ENCODE data around the gene XRCC4. TPM values are rescaled to one million over a fixed set of nuclear protein-coding genes. Genes with fewer than 3 reads are reported as not detected.

The XRCC4 gene
- total RNA-seq, 1 donor from 2014 or later, result 45.6 TPM

- Histone ChIP-seq H3K9ac (no peak overlapping the region), H3K4me2 (no peak overlapping the region), H3K4me3 (no peak overlapping the region), H3F3A (ENCODE audit: low read depth) (peaks cover 14% of the 10 kb centered on the region), H4K20me1 (ENCODE audit: low read depth) (peaks cover 9% of the 10 kb centered on the region), H3K9me3 (ENCODE audit: low read depth) (no peaks in the 10 kb centered on the region), H3K79me2 (ENCODE audit: low read depth) (no peaks in the 10 kb centered on the region), H3K36me3 (no peaks in the 10 kb centered on the region), H3K27me3 (no peaks in the 10 kb centered on the region), H2AFZ (replicated peaks) (no peak overlapping the region), H3K27ac (no peak overlapping the region), H3K4me1 (peaks cover 20% of the 10 kb centered on the region)
- Mint-ChIP-seq H3K9me3 (no peaks in the 10 kb centered on the region), H3K4me1 (peaks cover 18% of the 10 kb centered on the region), H3K27me3 (ENCODE audit: insufficient read depth, low read depth) (no peaks in the 10 kb centered on the region), H3K4me3 (no peak overlapping the region), H3K36me3 (no peaks in the 10 kb centered on the region), H3K27ac (no peak overlapping the region)
- TF ChIP-seq EZH2phosphoT487 (IDR thresholded peaks at IDR 0.05), result no peak
- TF ChIP-seq EZH2 (IDR thresholded peaks at IDR 0.05), result no peak
- no peak for TF ChIP-seq CTCF (IDR thresholded peaks at IDR 0.05)
- DNase-seq (ENCODE audit: low spot score), result no peak
These were observed 24.2 kb downstream of the XRCC4 start for GRCh38 chr5:83101514-83101913.

- Mint-ChIP-seq H3K4me3 (no peak overlapping the region), H3K9me3 (no peaks in the 10 kb centered on the region), H3K36me3 (no peaks in the 10 kb centered on the region), H3K27me3 (ENCODE audit: insufficient read depth, low read depth) (no peaks in the 10 kb centered on the region), H3K4me1 (peaks cover 18% of the 10 kb centered on the region), H3K27ac (no peak overlapping the region)
- Histone ChIP-seq H4K20me1 (ENCODE audit: low read depth) (peaks cover 9% of the 10 kb centered on the region), H3K4me3 (no peak overlapping the region), H3K9me3 (ENCODE audit: low read depth) (no peaks in the 10 kb centered on the region), H3K4me1 (peaks cover 20% of the 10 kb centered on the region), H3K36me3 (no peaks in the 10 kb centered on the region), H3K4me2 (no peak overlapping the region), H3K27me3 (no peaks in the 10 kb centered on the region), H3F3A (ENCODE audit: low read depth) (peaks cover 14% of the 10 kb centered on the region), H3K9ac (no peak overlapping the region), H3K79me2 (ENCODE audit: low read depth) (no peaks in the 10 kb centered on the region), H2AFZ (replicated peaks) (no peak overlapping the region), H3K27ac (no peak overlapping the region)
- no peak for DNase-seq (ENCODE audit: low spot score)
- TF ChIP-seq CTCF (IDR thresholded peaks at IDR 0.05) (no peak), EZH2 (IDR thresholded peaks at IDR 0.05) (no peak), EZH2phosphoT487 (IDR thresholded peaks at IDR 0.05) (no peak)
These were observed 25.1 kb downstream of the XRCC4 start for GRCh38 chr5:83102364-83102980.

GRCh38 chr5:83104021-83104420, 26.7 kb downstream of the XRCC4 start:
- Histone ChIP-seq H4K20me1 (ENCODE audit: low read depth) (peaks cover 5% of the 10 kb centered on the region), H2AFZ (replicated peaks) (no peak overlapping the region), H3K4me2 (no peak overlapping the region), H3K27me3 (no peaks in the 10 kb centered on the region), H3K36me3 (no peaks in the 10 kb centered on the region), H3K4me3 (no peak overlapping the region), H3K9me3 (ENCODE audit: low read depth) (no peaks in the 10 kb centered on the region), H3K4me1 (peaks cover 13% of the 10 kb centered on the region), H3F3A (ENCODE audit: low read depth) (peaks cover 10% of the 10 kb centered on the region), H3K79me2 (ENCODE audit: low read depth) (no peaks in the 10 kb centered on the region), H3K27ac (no peak overlapping the region), H3K9ac (no peak overlapping the region)
- H3K27me3 Mint-ChIP-seq (ENCODE audit: insufficient read depth, low read depth), result no peaks in the 10 kb centered on the region
- no peak for DNase-seq (ENCODE audit: low spot score)
- H3K9me3 Mint-ChIP-seq, result no peaks in the 10 kb centered on the region
- no peak for TF ChIP-seq EZH2phosphoT487 (IDR thresholded peaks at IDR 0.05)
- TF ChIP-seq CTCF (IDR thresholded peaks at IDR 0.05), result no peak
- no peak for TF ChIP-seq EZH2 (IDR thresholded peaks at IDR 0.05)
- no peak overlapping the region for H3K4me3 Mint-ChIP-seq
- H3K4me1 Mint-ChIP-seq, result peaks cover 14% of the 10 kb centered on the region
- H3K27ac Mint-ChIP-seq, result no peak overlapping the region
- H3K36me3 Mint-ChIP-seq, result no peaks in the 10 kb centered on the region

Measured in neural progenitor cell (in vitro differentiated cells).